ENCODE results near the gene GNG7.
A peak's percentile ranks its signal among the peaks of the same experiment; 100 is the strongest.

The GNG7 gene

DNA sequence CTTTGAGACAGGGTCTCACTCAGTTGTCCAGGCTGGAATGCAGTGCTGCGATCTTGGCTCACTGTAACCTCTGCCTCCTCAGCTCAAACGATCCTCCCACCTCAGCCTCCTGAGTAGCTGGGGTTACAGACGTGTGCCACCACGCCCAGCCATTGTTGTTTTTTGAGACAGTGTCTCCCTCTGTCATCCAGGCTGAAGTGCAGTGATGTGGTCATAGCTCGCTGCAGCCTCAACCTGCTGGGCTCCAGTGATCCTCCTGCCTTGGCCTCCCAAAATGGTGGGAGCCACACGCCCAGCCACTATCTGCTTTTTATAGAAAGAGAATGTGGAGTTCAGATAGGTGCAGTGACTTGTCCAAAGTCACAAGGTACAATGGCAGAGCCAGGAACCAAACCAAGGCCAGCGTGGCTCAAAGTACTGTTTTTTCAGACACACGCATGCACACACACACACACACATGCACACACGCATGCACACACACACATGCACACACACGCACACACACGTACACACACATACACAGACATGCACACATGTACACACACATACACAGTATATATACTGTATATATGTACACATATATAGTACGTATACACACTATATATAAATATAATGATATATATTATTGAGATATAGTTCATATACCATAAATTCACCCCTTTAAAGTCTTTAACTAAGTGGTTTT lies 220.0 kb downstream of the GNG7 start:
- no peak for DNase-seq (ENCODE audit: low read depth)
- H3K4me3 ChIP-seq (ENCODE audit: low read depth, low read length): no peak overlapping the region
- TF ChIP-seq, protein P1, sequence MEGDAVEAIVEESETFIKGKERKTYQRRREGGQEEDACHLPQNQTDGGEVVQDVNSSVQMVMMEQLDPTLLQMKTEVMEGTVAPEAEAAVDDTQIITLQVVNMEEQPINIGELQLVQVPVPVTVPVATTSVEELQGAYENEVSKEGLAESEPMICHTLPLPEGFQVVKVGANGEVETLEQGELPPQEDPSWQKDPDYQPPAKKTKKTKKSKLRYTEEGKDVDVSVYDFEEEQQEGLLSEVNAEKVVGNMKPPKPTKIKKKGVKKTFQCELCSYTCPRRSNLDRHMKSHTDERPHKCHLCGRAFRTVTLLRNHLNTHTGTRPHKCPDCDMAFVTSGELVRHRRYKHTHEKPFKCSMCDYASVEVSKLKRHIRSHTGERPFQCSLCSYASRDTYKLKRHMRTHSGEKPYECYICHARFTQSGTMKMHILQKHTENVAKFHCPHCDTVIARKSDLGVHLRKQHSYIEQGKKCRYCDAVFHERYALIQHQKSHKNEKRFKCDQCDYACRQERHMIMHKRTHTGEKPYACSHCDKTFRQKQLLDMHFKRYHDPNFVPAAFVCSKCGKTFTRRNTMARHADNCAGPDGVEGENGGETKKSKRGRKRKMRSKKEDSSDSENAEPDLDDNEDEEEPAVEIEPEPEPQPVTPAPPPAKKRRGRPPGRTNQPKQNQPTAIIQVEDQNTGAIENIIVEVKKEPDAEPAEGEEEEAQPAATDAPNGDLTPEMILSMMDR (IDR thresholded peaks at IDR 0.05; ENCODE audit: low read depth, low read length, missing control alignments): no peak
- in situ Hi-C loops (cut with HindIII; ENCODE audit: low sequenced_read_pairs): no loop called here

DNA sequence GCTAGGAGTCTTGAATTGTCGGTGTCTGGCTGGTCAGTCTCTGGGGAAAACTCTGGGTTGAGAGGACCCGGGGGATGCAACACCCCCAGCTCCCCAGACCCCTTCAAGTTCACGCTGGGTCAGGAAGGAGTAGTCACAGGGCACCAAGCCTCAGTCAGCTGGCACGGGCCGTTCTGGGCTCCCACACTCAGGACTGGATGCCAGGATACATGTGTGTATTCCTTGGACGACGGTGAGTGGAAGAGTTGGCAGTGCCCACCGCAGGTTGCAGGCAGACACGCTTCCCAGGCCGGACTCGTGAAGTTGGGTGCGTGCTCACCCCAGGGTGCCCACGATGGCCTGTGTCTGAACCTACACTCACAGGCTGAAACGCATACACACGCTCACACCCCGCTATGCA lies 221.0 kb downstream of the GNG7 start:
- DNase-seq (ENCODE audit: low read depth): no peak
- in situ Hi-C loops (cut with HindIII; ENCODE audit: low sequenced_read_pairs): no loop called here
- TF ChIP-seq, protein P1 (IDR thresholded peaks at IDR 0.05; ENCODE audit: low read depth, low read length, missing control alignments): no peak
- no peak overlapping the region for H3K4me3 ChIP-seq (ENCODE audit: low read depth, low read length)

DNA sequence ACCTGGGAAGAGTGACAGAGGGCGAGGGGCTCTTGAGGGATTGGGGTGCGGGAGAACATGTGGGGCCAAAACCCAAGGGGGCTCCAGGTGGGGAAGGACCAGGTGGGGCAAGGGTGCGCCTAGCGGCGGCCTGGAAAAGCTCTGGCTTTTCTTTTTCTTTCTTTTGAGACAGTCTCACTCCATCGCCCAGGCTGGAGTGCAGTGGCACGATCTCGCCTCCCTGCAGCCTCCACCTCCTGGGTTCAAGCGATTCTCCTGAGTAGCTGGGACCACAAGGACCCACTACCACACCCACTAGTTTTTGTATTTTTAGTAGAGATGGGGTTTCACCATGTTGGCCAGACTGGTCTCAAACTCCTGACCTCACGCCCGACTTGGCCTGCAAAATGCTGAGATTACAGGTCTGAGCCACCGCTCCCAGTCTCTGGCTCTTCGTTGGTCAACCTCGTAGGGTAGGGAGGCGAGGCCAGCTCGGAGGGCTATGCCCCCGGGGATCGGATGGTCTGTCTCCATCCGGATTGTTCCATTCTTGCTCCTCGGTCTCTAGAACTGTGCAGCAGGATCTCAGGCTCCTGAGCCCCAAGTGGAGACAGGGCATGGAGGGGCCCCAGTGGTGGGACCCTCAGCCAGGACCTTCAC lies 222.8 kb downstream of the GNG7 start:
- in situ Hi-C loops (cut with HindIII; ENCODE audit: low sequenced_read_pairs): no loop called here
- DNase-seq (ENCODE audit: low read depth): no peak
- TF ChIP-seq, protein P1 (IDR thresholded peaks at IDR 0.05; ENCODE audit: low read depth, low read length, missing control alignments): peak; percentile 48
- no peak overlapping the region for H3K4me3 ChIP-seq (ENCODE audit: low read depth, low read length)

DNA sequence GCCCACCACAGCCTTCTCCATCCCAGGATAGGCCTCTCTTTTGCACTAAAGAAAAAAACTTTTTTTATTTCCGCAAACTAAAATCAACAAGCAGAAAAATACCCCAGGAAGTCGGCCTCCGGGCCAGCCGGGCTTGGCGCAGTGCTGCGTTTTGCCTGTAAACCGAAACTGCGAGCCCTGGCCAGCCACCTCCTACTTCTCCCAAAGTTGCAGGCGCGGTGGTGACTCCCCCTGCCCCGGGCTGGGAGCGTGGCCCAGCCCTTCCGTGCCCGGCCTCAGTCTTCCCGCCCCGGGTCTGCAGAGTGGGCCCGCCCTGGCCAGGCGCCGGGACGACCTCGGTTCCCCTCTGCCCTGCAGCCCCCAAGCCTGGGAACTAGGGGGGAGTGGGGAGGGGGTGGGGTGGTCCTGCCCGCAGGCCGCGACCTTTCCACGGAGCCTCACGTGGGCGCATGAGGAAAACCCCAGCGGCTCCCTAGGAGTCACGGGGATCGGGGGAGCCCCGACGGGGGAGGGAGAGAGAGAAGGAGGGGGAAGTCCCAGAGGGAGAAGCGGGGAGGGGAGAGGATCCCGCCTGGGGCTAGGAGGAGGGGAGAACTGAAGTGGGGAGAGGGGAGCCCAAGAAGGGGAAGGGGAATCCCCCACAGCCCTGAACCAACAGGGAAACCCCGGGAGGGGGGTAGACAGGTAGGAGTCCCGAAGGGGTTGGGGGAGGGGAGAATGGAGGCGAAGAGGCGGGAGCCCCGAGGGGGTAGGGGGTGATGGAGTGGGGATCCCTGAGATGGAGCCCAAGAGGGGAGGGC lies 223.5 kb downstream of the GNG7 start:
- in situ Hi-C loops (cut with HindIII; ENCODE audit: low sequenced_read_pairs): no loop called here
- DNase-seq (ENCODE audit: low read depth): no peak
- TF ChIP-seq, protein P1 (IDR thresholded peaks at IDR 0.05; ENCODE audit: low read depth, low read length, missing control alignments): no peak
- peak overlapping the region; percentile 99 for H3K4me3 ChIP-seq (ENCODE audit: low read depth, low read length)

DNA sequence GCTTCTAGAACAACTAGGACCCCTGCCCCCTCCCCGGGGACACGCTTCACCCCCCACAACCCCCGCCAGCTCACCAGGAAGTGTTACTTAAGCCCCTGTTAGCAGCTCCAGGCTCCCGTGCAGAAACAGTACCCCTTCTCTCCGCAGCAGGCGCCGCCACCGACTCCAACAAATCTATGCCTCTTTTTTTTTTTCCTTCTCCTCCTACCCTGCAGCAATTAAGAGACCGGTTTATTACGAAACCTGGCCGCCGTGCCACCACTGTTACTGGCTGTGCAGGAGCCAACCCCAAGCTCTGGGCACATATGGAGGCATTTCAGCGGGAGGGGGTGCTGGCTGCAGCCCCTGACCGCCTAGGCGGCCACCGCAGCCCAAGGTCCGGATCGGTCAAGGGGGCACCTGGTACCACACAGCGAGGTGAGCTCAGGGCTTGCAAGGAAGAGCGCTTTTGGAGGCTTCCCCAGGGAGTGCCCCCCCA lies 224.2 kb downstream of the GNG7 start:
- in situ Hi-C loops (cut with HindIII; ENCODE audit: low sequenced_read_pairs): no loop called here
- no peak for DNase-seq (ENCODE audit: low read depth)
- TF ChIP-seq, protein P1 (IDR thresholded peaks at IDR 0.05; ENCODE audit: low read depth, low read length, missing control alignments): no peak
- H3K4me3 ChIP-seq (ENCODE audit: low read depth, low read length): peak overlapping the region; percentile 99

DNA sequence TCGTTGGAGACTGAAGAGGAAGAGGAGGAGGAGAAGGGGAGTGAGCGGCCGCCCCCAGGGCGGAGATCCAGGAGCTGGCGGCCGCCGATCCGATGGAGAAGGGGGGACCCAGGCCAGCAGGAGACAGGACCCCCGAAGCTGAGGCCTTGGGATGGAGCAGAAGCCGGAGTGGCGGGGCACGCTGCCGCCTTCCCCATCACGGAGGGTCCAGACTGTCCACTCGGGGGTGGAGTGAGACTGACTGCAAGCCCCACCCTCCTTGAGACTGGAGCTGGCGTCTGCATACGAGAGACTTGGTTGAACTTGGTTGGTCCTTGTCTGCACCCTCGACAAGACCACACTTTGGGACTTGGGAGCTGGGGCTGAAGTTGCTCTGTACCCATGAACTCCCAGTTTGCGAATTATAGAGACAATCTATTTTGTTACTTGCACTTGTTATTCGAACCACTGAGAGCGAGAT lies 224.7 kb downstream of the GNG7 start:
- H3K4me3 ChIP-seq (ENCODE audit: low read depth, low read length): peak overlapping the region; percentile 99
- TF ChIP-seq, protein P1 (IDR thresholded peaks at IDR 0.05; ENCODE audit: low read depth, low read length, missing control alignments): no peak
- no peak for DNase-seq (ENCODE audit: low read depth)
- in situ Hi-C loops (cut with HindIII; ENCODE audit: low sequenced_read_pairs): no loop called here
